Cerebellar cortex (tissue), 1 donor: ENCODE results near the gene MAP2K6.

Experiments
- DNase-seq: peaks from one replicate; pipeline ENCODE4 v3.0.0-alpha.2; 2015; ENCODE audit warnings: low spot score

The MAP2K6 gene

GRCh38 chr17:69535016-69535570, 120.6 kb downstream of the MAP2K6 start:
- DNase-seq = no peak

GRCh38 chr17:69538795-69539194, 124.3 kb downstream of the MAP2K6 start:
- DNase-seq = no peak

GRCh38 chr17:69539274-69539673, 124.8 kb downstream of the MAP2K6 start:
- DNase-seq = no peak

GRCh38 chr17:69539781-69540319, 125.4 kb downstream of the MAP2K6 start:
- no peak for DNase-seq

- no peak for DNase-seq
Observed at GRCh38 chr17:69540356-69540755, 125.9 kb downstream of the MAP2K6 start.

GRCh38 chr17:69547230-69547629, 132.7 kb downstream of the MAP2K6 start:
- DNase-seq = no peak

GRCh38 chr17:69547947-69548346, 133.4 kb downstream of the MAP2K6 start:
- DNase-seq = no peak

GRCh38 chr17:69551212-69552010, 136.9 kb downstream of the MAP2K6 start:
- no peak for DNase-seq

- no peak for DNase-seq
Observed at GRCh38 chr17:69552986-69553667, 138.6 kb downstream of the MAP2K6 start.

- DNase-seq = no peak
Observed at GRCh38 chr17:69555056-69555455, 140.6 kb downstream of the MAP2K6 start.

- no peak for DNase-seq
Observed at GRCh38 chr17:69557339-69557738, 142.8 kb downstream of the MAP2K6 start.

GRCh38 chr17:69558796-69559195, 144.3 kb downstream of the MAP2K6 start:
- DNase-seq = no peak

- DNase-seq = no peak
Observed at GRCh38 chr17:69560987-69561441, 146.5 kb downstream of the MAP2K6 start.

GRCh38 chr17:69561462-69561861, 147.0 kb downstream of the MAP2K6 start:
- DNase-seq = no peak

GRCh38 chr17:69565447-69565846, 150.9 kb downstream of the MAP2K6 start:
- DNase-seq = no peak

GRCh38 chr17:69567130-69567529, 152.6 kb downstream of the MAP2K6 start:
- DNase-seq = no peak

- DNase-seq = peak; percentile 62
Observed at GRCh38 chr17:69572747-69573146, 158.2 kb downstream of the MAP2K6 start.

- peak; percentile 87 for DNase-seq
Observed at GRCh38 chr17:69573396-69573795, 158.9 kb downstream of the MAP2K6 start.

GRCh38 chr17:69574257-69575197, 160.0 kb downstream of the MAP2K6 start:
- DNase-seq = peak; percentile 90

GRCh38 chr17:69575346-69575761, 160.9 kb downstream of the MAP2K6 start:
- DNase-seq = peak; percentile 87

GRCh38 chr17:69577098-69577497, 162.6 kb downstream of the MAP2K6 start:
- no peak for DNase-seq
